ENCODE results near the gene ABHD18. TPM values are rescaled to one million over a fixed set of nuclear protein-coding genes. Genes with fewer than 3 reads are reported as not detected.
"Not testable (repeated sequence)": the region's sequence is repeated elsewhere in the genome, so short reads cannot be mapped to it uniquely, and the experiment has no call there.

Gene ABHD18
- total RNA-seq, 1 experiment from 2014 or later: 17.8 TPM

DNA sequence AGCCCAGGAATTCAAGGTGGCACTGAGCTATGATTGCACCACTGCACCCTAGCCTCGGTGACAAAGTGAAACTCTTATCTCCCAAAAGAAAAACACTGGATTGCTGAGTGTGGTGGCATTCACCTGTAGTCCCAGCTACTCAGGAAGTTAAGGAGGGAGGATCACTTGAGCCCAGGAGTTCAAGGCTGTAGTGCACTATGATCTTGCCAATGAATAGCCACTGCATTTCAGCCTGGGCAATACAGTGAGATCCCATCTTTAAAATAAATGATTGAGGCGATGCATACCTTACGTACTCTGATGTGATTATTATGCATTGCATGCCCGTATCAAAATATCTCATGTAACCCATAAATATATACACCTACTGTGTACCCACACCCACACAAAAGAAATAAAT, 64.7 kb downstream of the ABHD18 start:
- H3K4me3 ChIP-seq (ENCODE audit: insufficient read depth, low read depth, low read length): no peak overlapping the region
- H3K27me3 ChIP-seq (ENCODE audit: control insufficient read depth, insufficient read depth, low read length): no peaks in the 10 kb centered on the region
- peaks cover 2% of the 10 kb centered on the region for H3K36me3 ChIP-seq (replicated peaks; ENCODE audit: control insufficient read depth, insufficient read depth, low read length)
- no peak for DNase-seq

DNA sequence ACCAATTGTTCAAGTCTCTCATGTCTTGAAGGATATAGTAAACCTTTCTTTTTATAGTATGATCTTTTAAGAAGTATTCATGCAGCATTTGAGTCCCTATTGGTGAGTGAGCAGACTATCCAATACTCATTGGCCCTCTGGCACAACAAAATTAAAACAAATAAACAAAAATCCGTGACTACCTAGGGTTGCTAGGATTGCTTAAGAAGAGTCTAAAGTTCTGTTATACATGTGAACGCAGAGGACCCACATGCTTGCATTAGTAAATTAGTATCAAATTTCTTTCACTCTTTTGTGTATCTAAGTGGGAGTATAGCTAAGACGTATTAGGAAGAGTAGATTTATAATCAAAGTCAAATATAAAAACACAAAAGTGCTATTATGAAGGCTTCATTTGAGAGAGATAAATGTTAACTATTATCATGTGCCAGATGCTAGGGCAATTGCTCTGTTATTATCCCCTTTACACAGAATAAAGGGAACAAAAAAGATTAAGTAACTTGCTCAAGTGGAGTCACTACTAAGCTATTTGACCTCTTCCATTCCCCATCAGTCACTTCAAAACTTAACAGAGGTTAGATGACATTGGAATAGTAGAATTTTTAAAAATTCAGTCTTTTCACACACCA, 66.7 kb downstream of the ABHD18 start:
- no peak for DNase-seq

GRCh38 chr4:128039568-128039967, 74.4 kb downstream of the ABHD18 start:
- no peaks in the 10 kb centered on the region for H3K36me3 ChIP-seq (replicated peaks; ENCODE audit: control insufficient read depth, insufficient read depth, low read length)
- no peaks in the 10 kb centered on the region for H3K27me3 ChIP-seq (ENCODE audit: control insufficient read depth, insufficient read depth, low read length)
- H3K4me3 ChIP-seq (ENCODE audit: insufficient read depth, low read depth, low read length): no peak overlapping the region
- no peak for DNase-seq

More for the DNA sequence above, 66.7 kb downstream of the ABHD18 start:
- H3K4me3 ChIP-seq (ENCODE audit: insufficient read depth, low read depth, low read length): no peak overlapping the region
- peaks cover 2% of the 10 kb centered on the region for H3K36me3 ChIP-seq (replicated peaks; ENCODE audit: control insufficient read depth, insufficient read depth, low read length)
- H3K27me3 ChIP-seq (ENCODE audit: control insufficient read depth, insufficient read depth, low read length): no peaks in the 10 kb centered on the region

GRCh38 chr4:128047019-128047418, 81.8 kb downstream of the ABHD18 start:
- not testable (repeated sequence) for H3K4me3 ChIP-seq (ENCODE audit: insufficient read depth, low read depth, low read length); DNase-seq; H3K27me3 ChIP-seq (ENCODE audit: control insufficient read depth, insufficient read depth, low read length); H3K36me3 ChIP-seq (replicated peaks; ENCODE audit: control insufficient read depth, insufficient read depth, low read length)

DNA sequence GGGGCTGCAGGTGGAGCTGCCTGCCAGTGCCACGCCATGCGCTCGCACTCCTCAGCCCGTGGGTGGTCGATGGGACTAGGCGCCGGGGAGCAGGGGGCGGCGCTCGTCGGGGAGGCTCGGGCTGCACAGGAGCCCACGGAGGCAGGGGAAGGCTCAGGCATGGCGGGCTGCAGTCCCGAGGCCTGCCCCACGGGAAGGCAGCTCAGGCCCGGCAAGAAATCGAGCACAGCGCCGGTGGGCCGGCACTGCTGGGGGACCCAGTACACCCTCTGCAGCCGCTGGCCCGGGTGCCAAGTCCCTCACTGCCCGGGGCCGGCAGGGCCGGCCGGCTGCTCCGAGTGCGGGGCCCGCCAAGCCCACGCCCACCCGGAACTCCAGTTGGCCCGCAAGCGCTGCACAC, 82.3 kb downstream of the ABHD18 start:
- not testable (repeated sequence) for H3K4me3 ChIP-seq (ENCODE audit: insufficient read depth, low read depth, low read length); DNase-seq; H3K27me3 ChIP-seq (ENCODE audit: control insufficient read depth, insufficient read depth, low read length); H3K36me3 ChIP-seq (replicated peaks; ENCODE audit: control insufficient read depth, insufficient read depth, low read length)

- DNase-seq; H3K27me3 ChIP-seq (ENCODE audit: control insufficient read depth, insufficient read depth, low read length); H3K4me3 ChIP-seq (ENCODE audit: insufficient read depth, low read depth, low read length); H3K36me3 ChIP-seq (replicated peaks; ENCODE audit: control insufficient read depth, insufficient read depth, low read length): not testable (repeated sequence)
Measured at GRCh38 chr4:128051229-128051628, 86.0 kb downstream of the ABHD18 start.

GRCh38 chr4:128054907-128055306, 89.7 kb downstream of the ABHD18 start:
- not testable (repeated sequence) for H3K36me3 ChIP-seq (replicated peaks; ENCODE audit: control insufficient read depth, insufficient read depth, low read length); H3K27me3 ChIP-seq (ENCODE audit: control insufficient read depth, insufficient read depth, low read length); H3K4me3 ChIP-seq (ENCODE audit: insufficient read depth, low read depth, low read length)
- peak; percentile 16 for DNase-seq

GRCh38 chr4:128055441-128056206, 90.4 kb downstream of the ABHD18 start:
- peak; percentile 34 for DNase-seq
- not testable (repeated sequence) for H3K4me3 ChIP-seq (ENCODE audit: insufficient read depth, low read depth, low read length); H3K36me3 ChIP-seq (replicated peaks; ENCODE audit: control insufficient read depth, insufficient read depth, low read length)

DNA sequence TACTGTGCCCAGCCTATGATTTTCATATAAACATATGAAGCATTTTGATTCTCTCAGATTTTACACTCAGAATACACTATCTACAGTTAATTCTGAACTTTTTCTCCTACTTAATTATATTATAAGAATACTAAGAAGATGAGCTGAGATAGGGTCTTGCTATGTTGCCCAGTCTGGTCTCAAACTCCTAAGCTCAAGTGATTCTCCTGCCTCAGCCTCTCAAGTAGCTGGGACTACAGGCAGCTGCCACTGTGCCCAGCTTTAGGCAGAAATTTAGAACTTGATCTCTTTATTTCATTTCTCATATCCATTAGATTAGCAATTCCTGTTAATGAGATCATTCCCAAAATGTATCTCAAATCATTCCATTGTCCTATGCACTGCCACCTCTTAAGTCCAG, 91.2 kb downstream of the ABHD18 start:
- Histone ChIP-seq H3K4me3 (ENCODE audit: insufficient read depth, low read depth, low read length) (no peak overlapping the region), H3K36me3 (replicated peaks; ENCODE audit: control insufficient read depth, insufficient read depth, low read length) (no peaks in the 10 kb centered on the region)

More at GRCh38 chr4:128055441-128056206, 90.4 kb downstream of the ABHD18 start:
- H3K27me3 ChIP-seq (ENCODE audit: control insufficient read depth, insufficient read depth, low read length): not testable (repeated sequence)

GRCh38 chr4:128060121-128060698, 95.0 kb downstream of the ABHD18 start:
- peak overlapping the region; percentile 72 for H3K4me3 ChIP-seq (ENCODE audit: insufficient read depth, low read depth, low read length)
- no peak for DNase-seq

More for the DNA sequence above, 91.2 kb downstream of the ABHD18 start:
- no peaks in the 10 kb centered on the region for H3K27me3 ChIP-seq (ENCODE audit: control insufficient read depth, insufficient read depth, low read length)
- DNase-seq: no peak

GRCh38 chr4:128060699-128061565, 95.7 kb downstream of the ABHD18 start, which contains the start of gene LARP1B:
Gene LARP1B, plus strand, starts transcription at chr4:128061312. Its CDS starts 13,640 bp downstream, at chr4:128074952.
- Histone ChIP-seq H3K4me3 (ENCODE audit: insufficient read depth, low read depth, low read length) (peak within 1 kb of the TSS; percentile 72), H3K36me3 (replicated peaks; ENCODE audit: control insufficient read depth, insufficient read depth, low read length) (no peaks in the 10 kb centered on the region), H3K27me3 (ENCODE audit: control insufficient read depth, insufficient read depth, low read length) (no peaks in the 10 kb centered on the region)
- peak; percentile 98 for DNase-seq

More at GRCh38 chr4:128060121-128060698, 95.0 kb downstream of the ABHD18 start:
- no peaks in the 10 kb centered on the region for H3K36me3 ChIP-seq (replicated peaks; ENCODE audit: control insufficient read depth, insufficient read depth, low read length)
- no peaks in the 10 kb centered on the region for H3K27me3 ChIP-seq (ENCODE audit: control insufficient read depth, insufficient read depth, low read length)

DNA sequence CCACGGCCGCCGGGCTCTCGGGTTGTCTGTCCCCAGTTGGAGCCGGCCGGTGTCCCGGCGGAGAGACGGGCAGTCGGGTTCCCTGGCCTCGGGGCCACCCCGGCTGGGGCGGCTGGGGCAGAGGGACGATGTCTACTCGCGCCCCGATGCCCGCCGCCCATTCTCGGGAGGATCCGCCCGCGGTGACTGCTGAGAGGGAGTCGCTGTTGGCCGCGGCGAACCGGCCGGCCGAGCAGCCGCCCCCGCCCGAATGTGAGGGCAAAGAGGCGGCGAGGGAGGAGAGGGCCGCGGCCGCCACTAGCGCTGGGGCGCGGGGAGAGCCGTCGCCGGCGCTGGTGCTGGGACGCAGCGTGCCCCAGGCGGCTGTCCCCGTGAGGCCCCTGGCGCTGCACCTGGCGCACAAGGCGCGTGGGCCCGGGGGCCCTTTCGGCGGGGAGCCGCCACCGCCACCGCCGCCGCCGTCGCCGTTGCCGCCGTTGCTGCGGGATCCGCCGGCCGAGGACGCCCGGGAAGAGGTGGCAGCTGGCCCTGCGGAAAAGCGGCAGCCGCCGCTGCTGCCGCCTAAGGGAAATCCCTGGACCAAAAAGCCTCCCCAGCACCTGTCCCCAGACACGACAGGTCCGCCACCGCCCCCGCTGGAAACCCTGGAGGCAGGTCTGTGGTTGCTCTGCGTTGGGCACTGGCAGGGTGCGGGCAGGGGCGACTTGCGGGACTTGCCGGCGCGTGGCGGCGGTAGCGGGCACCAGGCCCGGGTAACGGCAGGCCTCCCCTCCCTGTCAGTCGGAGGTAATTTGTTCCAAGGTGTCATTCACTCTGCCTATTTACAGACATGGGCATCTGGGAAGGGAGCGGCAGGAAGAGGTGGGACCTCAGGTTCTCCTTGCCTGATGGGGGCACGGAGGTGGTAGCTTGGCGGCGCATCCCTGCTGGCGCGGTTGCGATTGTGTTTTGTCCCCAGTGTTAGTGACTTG, 96.6 kb downstream of the ABHD18 start:
- no peaks in the 10 kb centered on the region for H3K27me3 ChIP-seq (ENCODE audit: control insufficient read depth, insufficient read depth, low read length)
- no peaks in the 10 kb centered on the region for H3K36me3 ChIP-seq (replicated peaks; ENCODE audit: control insufficient read depth, insufficient read depth, low read length)
- peak overlapping the region; percentile 72 for H3K4me3 ChIP-seq (ENCODE audit: insufficient read depth, low read depth, low read length)
- peak; percentile 83 for DNase-seq

DNA sequence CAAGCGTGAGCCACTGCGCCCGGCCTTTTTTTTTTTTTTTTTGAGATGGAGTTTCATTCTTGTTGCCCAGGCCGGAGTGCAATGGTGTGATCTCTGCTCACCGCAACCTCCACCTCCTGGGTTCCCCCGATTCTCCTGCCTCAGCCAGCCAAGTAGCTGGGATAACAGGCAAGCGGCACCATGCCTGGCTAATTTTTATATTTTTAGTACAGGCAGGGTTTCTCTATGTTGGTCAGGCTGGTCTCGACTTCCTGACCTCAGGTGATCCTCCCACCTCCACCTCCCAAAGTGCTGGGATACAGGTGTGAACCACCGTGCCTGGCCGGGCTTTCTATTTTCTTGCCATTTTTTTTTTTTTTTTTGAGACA, 101.2 kb downstream of the ABHD18 start:
- DNase-seq; H3K4me3 ChIP-seq (ENCODE audit: insufficient read depth, low read depth, low read length); H3K27me3 ChIP-seq (ENCODE audit: control insufficient read depth, insufficient read depth, low read length); H3K36me3 ChIP-seq (replicated peaks; ENCODE audit: control insufficient read depth, insufficient read depth, low read length): not testable (repeated sequence)
